Non-pigmented ciliary epithelial cell (primary cell): ENCODE measurements around the gene MAPKAP1.
A peak's percentile ranks its signal among the peaks of the same experiment; 100 is the strongest.

ENCODE experiments used
- DNase-seq: peaks from one replicate; pipeline ENCODE4 v3.0.0-alpha.2; 2010; ENCODE audit warnings: low read depth

The MAPKAP1 gene

DNA sequence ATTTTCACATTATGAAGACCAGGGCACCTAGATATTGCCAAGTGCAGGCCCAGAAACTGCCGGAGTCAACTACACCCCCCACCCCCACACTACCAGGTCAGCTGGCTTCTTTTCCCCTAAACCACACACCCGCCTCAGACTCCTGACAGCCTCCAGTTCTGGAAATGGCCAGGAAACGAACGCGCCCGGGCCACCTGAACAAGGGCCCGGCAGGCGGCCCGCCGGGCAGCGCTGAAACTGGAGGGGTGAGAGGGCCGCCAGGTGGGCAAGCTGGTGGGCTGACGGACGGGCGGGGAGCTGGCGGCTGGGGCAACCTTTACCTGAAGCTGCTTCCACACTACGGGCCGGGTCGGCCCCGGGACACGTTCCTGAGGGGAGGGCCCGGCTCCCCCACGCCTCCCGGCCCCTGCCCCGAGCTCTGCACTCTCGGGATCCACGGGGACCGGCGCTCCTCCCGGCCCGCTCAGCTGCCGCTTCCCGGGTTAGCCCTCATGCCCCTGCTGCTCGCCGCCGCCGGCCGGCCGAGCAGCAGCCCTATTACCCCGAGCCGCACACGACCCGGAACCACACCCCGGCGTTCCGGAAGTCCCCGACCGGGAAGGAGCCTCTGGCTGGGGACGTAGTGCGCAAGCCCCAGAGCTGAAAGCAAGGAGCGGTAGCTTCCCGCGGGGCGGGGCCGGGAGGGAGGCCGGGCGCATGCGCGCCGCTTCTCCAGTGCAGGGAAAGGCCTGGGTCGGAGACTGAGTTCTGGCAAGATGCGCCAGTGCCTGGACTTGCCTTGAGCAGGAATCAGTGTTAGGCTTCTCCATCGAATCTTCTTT is at the start of gene MAPKAP1:
Gene MAPKAP1 (minus strand): TSS at position 558 of the 821 bp plus-strand sequence. CDS start 34,634 bp downstream, outside the sequence.
- DNase-seq, result peak; percentile 80

DNA sequence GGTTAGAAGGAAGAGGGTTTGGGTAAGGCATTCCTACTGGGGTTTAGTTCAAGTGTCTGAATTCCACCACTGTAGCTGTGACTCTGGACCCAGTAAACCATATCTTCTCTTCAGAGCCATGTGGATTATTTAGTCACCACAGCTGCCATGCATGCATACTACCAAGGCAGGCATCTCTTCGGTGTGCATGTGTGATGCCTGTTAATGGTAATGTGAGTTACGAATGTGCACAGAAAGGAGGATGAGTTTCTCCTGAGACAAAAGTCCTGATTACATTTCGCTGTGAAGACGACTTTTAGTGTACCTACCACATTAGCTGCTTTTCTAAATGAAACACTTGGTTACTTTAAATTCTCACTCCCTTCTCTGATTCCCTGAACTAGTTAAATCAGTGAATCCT is 49.5 kb upstream of the MAPKAP1 start:
- no peak for DNase-seq

- no peak for DNase-seq
Observed at GRCh38 chr9:125755340-125755739, 48.3 kb upstream of the MAPKAP1 start.

GRCh38 chr9:125754096-125754495 is 47.1 kb upstream of the MAPKAP1 start:
- no peak for DNase-seq

GRCh38 chr9:125752070-125752628 is 45.1 kb upstream of the MAPKAP1 start:
- DNase-seq, result no peak

DNA sequence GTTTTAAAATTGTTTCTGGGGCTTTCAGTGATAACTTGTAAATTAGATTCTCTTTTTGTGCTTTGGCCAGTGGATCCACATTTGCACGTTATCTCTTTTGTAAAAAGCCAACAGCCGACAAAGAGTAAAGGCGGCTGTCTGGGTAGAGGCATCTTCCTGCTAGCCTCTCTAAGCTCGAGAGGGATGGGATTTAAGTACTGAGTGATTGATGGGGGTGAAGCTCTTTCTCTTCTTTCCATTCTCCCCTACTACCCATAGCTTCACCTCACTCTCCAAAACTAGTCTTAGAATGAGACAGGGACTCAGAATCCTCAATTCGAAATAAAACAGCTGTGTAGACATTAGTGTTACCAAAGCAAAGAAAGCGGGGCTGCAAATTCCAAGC is 43.6 kb upstream of the MAPKAP1 start:
- no peak for DNase-seq

DNA sequence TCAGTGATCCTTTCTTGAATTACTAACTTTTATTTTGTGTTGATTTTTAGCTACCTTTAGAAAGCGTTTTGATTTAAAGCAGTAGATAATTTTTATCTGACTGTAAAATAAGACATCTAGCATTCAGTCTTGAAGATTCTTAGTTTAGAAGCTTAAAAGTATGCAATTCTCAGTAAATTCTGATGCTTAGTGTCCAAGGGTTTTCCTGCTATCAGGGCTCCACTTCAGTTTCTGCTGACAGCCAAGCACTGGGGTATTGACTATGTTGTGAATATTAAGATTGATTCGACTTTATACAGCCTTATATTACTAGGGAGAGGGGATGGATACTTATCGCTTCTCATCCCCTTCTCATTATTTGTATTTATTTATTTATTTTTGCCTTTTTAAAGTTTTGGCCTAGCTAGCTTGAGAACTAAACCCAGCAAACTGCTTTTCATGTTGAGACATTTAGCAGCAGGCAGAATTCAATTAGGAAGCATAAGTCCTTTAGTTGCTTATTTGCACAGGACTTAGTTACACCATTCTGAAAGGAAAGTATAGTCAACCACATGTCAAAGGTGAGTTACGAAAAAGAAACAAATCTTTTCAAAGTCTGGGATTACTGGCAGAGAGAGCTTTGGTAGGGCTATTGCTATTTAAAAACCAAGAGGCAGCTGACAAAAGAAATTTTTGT is 43.1 kb upstream of the MAPKAP1 start:
- DNase-seq, result no peak

DNA sequence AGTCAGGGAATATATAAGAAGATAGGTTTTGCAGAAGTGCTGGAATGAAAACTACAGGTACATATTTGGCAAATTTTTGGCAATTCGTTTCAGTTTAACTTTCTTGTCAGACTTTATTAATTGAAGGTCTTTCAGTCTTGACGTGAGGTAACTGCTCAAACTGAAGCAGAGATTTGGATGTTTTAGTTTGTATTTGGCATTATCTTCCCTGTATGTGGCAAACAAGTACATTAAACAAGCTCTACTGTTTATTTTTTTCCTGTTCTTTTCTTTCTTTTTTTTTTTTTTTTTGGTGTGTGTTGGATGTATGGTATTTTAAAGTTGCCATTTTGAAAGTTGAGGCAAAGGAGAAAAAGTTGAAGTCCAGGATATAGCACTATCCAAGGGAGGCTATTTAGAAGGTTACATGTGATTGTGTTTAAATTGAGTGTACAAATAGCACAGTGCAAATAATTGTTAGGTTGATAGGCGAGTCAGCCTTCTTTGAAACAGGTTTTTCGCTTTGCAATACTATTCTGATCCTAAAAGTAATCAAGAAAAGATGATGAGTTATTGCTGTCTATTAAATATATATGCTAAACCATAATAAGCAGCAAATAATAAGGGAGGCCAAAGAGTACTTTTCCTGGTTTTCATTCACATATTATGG is 42.4 kb upstream of the MAPKAP1 start:
- no peak for DNase-seq

DNA sequence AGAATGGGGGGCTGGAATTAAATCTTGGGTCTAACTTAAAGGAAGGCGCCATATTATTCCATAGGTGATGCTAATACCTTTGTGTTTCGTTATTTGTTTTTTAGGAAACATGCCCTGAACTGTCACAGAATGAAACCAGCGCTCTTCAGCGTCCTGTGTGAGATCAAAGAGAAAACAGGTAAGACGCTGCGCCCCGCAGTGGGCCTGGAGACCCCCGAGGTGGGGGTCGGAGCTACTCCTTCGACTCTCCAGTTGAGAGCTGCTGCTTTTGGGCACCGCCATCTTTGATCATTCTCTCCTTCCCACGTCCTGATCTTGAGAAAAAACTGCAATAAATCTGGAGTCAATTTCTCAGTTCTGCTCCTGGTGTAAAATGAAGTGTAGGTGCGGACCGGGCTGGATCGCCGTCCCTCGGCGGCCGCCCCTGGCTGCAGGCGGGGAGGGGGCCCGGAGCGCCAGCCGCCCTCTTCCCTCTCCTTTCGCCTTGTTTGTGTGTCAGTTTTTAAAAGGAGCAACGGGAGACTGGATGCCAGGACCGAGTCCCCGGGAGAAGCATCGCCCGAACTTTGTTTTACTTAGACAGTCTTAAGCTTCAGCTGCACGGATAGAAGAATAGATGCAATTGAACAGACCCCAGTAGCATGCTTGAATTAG is 41.6 kb upstream of the MAPKAP1 start:
- no peak for DNase-seq

GRCh38 chr9:125747765-125748445 is 40.9 kb upstream of the MAPKAP1 start:
- no peak for DNase-seq

DNA sequence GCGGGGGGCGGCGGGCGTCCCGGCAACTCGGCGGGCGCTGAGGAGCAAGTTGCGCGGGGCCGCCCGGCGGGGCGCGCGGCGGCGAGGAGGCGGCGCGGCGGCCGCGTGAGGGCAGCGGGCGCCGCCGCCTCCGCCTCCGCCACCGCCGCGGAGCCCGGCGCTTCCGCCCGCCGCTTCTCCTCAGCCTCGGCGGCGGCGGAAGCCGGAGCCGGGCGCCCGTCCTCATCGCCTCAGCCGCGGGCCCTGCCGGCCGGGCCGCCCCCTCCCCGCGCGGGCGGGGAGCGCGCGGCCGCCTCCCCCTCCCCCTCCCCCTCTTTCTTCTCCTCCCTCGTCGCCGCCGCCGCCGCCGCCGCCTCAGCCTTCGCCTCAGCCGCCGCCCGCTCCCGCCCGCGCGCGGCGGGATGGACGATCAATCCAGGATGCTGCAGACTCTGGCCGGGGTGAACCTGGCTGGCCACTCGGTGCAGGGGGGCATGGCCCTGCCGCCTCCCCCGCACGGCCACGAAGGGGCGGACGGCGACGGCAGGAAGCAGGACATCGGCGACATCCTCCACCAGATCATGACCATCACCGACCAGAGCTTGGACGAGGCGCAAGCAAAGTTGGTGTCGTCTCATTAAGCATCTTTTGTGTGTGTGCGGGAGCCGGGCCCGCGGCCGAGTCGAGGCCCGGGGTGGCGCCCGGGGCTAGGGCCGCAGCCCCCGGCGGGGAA is 40.2 kb upstream of the MAPKAP1 start, which contains the start of gene PBX3:
Gene PBX3 (plus strand): TSS at position 321 of the 712 bp plus-strand sequence.
- no peak for DNase-seq

GRCh38 chr9:125746774-125747052 is 39.7 kb upstream of the MAPKAP1 start:
- no peak for DNase-seq

- DNase-seq, result peak; percentile 53
Observed at GRCh38 chr9:125746017-125746773, 39.2 kb upstream of the MAPKAP1 start.

GRCh38 chr9:125745682-125746016 is 38.6 kb upstream of the MAPKAP1 start:
- no peak for DNase-seq

DNA sequence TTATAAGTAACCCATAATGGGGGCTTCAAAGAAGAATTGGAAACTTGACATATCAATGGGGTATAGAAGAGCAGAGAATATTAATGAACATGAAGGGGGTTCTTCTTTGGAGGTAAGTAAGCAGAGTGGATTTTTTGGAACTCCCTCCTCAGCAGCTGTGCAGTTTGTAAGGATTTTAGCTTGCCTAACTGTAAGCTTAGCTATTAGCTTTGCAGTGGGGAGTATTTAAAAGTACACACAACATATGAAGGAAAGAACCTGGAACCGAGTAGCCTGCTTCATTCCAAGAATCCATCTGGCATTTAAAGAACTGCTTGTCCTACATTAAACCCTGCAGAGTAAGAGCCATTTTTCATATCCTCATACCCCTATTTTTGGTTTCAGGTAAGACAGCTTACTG is 38.0 kb upstream of the MAPKAP1 start:
- no peak for DNase-seq

DNA sequence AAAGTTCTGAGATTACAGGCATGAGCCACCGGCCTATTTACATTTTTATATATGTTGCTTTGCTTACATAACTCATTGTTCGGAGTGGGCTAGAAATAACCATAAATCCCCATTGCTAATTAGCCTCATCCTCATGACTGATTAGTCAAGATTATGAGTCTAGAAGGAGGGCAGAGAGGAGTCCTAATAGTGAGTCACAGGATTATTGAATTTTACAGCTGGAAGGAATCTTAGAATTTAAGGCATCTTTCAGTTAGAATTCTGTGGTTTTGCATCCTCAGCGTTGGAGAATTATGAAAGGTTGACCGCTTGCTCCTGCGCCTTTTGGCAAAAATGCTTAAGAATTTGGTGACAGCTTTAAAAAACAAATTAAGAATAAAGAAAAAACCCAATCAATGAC is 37.6 kb upstream of the MAPKAP1 start:
- peak; percentile 74 for DNase-seq

DNA sequence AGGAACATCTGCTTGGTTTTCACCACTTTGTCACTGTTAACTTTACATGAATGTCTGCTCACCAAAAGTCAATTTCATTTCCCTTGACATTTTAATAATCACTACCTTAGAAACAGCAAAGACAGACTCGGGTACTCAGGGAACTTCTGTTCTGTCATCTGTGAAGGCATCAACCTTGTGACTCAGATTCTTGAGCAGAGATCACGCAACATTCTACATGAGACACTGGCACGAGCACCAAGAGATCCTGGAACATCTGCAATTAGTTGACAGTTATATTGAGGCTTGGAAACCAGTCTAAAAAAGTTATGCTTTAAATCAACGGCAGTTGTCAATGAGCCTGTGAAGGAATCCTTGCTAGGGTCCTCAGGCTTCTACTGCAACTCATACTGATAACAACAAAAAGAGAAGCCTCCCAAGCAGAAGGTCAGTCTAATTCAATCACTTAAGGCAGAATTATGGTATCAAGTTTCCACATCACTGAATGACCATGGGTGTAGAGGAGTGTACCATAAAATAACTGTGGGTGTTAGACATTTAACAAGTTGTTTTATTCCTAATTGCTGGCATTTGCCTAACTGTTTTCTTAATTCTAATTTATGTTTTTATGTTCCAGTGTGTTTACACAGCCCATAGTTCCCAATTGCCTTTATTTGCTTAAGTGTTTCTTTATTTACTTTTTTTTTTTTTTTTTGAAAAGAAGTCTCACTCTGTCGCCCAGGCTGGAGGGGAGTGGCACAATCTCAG is 36.8 kb upstream of the MAPKAP1 start:
- DNase-seq, result no peak

DNA sequence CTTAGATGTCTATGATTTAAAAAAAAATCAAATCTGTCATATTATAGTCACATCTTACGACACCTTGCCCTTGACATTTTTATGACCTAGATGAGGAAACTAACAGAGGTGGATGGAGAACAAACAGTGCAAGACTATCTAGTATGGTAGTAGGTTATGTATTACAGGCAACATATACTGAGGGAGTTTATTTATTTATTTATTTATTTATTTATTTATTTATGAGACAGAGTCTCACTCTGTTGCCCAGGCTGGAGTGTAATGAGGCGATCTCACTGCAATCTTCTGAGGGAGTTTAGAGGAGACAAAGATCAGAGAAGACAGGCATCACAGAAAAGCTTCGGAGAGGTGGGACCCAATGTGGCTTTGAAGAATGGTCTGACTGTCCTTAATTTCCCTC is 35.6 kb upstream of the MAPKAP1 start:
- no peak for DNase-seq

DNA sequence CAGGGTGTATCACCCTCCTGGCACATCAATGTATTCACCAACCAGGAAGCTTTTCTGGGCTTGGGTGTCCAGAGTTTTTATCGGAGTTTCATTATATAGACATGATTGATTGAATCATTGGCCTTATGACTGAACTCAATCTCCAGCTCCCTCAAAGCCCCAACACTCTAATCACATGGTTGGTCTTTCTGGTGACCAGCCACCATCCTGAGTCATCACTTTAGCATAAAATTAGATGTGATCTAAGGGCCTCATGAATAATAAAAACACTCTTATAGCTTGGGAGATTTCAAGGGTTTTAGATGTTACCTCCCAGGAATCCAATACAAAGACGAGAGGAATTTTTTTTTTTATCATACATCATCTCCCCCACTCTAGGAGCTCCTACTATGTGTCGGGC is 32.4 kb upstream of the MAPKAP1 start:
- no peak for DNase-seq

DNA sequence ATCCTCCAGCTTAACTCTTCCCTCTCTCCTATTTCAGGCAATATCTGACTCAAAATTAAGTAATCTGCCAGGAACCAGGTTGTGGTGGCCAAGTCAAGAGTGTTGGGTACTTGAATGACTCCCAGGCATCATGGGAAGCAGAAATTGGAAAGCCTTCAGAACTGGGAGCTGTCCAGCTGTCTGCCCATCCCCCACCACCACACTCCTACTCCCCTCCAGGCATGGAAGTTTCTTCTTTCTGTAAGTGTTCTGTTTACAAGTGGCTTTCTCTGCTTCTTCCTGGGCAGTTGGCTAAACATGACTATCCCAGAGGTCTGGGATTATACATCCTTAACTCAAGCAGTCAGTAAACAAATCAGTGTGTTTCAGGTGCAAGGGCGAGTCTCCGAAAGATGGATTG is 25.6 kb upstream of the MAPKAP1 start:
- DNase-seq, result no peak
